Kidney glomerular epithelial cell (primary cell): ENCODE data around the gene RPGRIP1.
"Not testable (repeated sequence)": the region's sequence is repeated elsewhere in the genome, so short reads cannot be mapped to it uniquely, and the experiment has no call there.

Experiments used
- DNase-seq: peaks from one replicate; lab custom pipeline; 2025; lab: John Stamatoyannopoulos, UW

Gene RPGRIP1

GRCh38 chr14:21279783-21280182 is at the start of gene RPGRIP1:
Gene RPGRIP1 (plus strand): TSS chr14:21280083. CDS start chr14:21287977, 7,894 bp downstream.
- DNase-seq, result no peak

GRCh38 chr14:21231020-21231652 is 48.7 kb upstream of the RPGRIP1 start:
- DNase-seq, result no peak

- no peak for DNase-seq
Measured at GRCh38 chr14:21233457-21234076, 46.3 kb upstream of the RPGRIP1 start.

GRCh38 chr14:21234112-21234511 is 45.8 kb upstream of the RPGRIP1 start:
- no peak for DNase-seq

- DNase-seq, result no peak
Measured at GRCh38 chr14:21236948-21237797, 42.7 kb upstream of the RPGRIP1 start.

- no peak for DNase-seq
Measured at GRCh38 chr14:21238823-21239518, 40.9 kb upstream of the RPGRIP1 start.

GRCh38 chr14:21240417-21240816 is 39.5 kb upstream of the RPGRIP1 start:
- DNase-seq, result no peak

GRCh38 chr14:21241218-21241819 is 38.6 kb upstream of the RPGRIP1 start:
- DNase-seq, result no peak

GRCh38 chr14:21244544-21244943 is 35.3 kb upstream of the RPGRIP1 start:
- no peak for DNase-seq

- DNase-seq, result no peak
Measured at GRCh38 chr14:21245813-21246212, 34.1 kb upstream of the RPGRIP1 start.

- DNase-seq, result no peak
Measured at GRCh38 chr14:21248338-21248737, 31.5 kb upstream of the RPGRIP1 start.

GRCh38 chr14:21248739-21249411 is 31.0 kb upstream of the RPGRIP1 start:
- DNase-seq, result no peak

GRCh38 chr14:21251215-21251614 is 28.7 kb upstream of the RPGRIP1 start:
- no peak for DNase-seq

- DNase-seq, result no peak
Measured at GRCh38 chr14:21252149-21252548, 27.7 kb upstream of the RPGRIP1 start.

GRCh38 chr14:21255385-21256101 is 24.3 kb upstream of the RPGRIP1 start:
- no peak for DNase-seq

- DNase-seq, result not testable (repeated sequence)
Measured at GRCh38 chr14:21256102-21256447, 23.8 kb upstream of the RPGRIP1 start.

GRCh38 chr14:21256539-21257393 is 23.1 kb upstream of the RPGRIP1 start:
- DNase-seq, result no peak

GRCh38 chr14:21257394-21257909 is 22.4 kb upstream of the RPGRIP1 start:
- DNase-seq, result no peak
